GM13976 (cell line): ENCODE measurements around the gene ITPR2.
"Not testable (repeated sequence)": the region's sequence is repeated elsewhere in the genome, so short reads cannot be mapped to it uniquely, and the experiment has no call there.

Experiments used
- DNase-seq: peaks from one replicate; pipeline ENCODE4 v3.0.0; 2012; ENCODE audit warnings: low spot score
- in situ Hi-C: fragments of 300-500 bp; cut with MboI; formaldehyde crosslinking; loops from one replicate; pipeline ENCODE4 v1.12.0; 2022; ENCODE audit warnings: low sequenced_read_pairs, mixed read lengths, inconsistent platforms; ENCODE audit not compliant: unreplicated experiment
- TF ChIP-seq, protein P1 (sequence below): IDR thresholded peaks from 2 replicates; pipeline ENCODE4 v1.5.1; 2012; ENCODE audit warnings: borderline replicate concordance, mild to moderate bottlenecking; ENCODE audit not compliant: insufficient read depth; ENCODE audit errors: extremely low read depth, missing control alignments, control extremely low read depth

The ITPR2 gene

DNA sequence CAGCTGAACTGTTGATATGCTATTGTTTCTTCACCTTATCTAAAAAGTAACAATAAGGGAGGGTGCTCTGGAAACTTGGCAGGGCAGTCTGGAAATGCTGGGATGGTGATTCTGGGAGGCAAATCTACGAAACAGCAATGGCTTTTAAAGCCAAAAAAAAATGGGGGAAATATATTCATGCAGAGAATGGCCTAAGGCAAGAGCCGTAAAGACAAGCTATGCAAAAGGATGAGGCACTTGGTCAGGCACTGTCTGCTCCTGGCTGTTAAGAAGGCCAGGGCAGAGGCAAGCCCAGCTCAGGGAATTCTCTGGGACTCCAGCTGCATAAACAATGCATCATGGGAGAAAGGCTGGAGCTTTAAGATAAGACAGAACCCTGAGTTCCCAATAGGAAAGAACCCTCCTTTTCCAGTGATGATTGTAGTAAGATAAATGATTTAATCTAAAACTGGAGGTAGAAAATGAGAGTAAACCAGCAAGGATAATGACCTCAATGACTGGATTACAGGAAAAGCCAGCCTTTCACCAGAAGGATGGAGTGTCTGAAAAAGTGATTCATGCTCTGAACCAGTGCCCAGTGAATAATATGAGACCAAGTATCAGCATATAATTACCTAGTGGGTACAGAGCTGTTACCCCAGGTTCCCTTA, 46.0 kb downstream of the ITPR2 start:
- DNase-seq = no peak
- in situ Hi-C loops = no loop called here
- TF ChIP-seq, protein P1, sequence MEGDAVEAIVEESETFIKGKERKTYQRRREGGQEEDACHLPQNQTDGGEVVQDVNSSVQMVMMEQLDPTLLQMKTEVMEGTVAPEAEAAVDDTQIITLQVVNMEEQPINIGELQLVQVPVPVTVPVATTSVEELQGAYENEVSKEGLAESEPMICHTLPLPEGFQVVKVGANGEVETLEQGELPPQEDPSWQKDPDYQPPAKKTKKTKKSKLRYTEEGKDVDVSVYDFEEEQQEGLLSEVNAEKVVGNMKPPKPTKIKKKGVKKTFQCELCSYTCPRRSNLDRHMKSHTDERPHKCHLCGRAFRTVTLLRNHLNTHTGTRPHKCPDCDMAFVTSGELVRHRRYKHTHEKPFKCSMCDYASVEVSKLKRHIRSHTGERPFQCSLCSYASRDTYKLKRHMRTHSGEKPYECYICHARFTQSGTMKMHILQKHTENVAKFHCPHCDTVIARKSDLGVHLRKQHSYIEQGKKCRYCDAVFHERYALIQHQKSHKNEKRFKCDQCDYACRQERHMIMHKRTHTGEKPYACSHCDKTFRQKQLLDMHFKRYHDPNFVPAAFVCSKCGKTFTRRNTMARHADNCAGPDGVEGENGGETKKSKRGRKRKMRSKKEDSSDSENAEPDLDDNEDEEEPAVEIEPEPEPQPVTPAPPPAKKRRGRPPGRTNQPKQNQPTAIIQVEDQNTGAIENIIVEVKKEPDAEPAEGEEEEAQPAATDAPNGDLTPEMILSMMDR = no peak

DNA sequence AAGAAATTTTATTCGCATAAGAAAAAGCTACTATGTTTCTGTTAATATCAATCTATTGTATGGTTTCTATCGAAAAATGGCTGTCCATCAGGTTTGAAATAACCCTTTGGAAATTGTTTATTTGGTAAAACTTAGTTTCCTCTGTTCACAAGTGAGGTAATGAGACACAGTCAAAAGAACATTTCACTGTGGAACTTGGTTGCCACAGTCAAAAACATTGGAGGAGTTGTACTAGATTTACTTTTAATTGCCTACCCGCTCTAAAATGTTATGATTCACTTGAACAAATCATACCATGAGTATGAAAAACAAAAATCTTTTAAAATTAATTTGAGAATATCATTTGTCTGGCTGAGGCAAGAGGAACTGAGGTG, 46.5 kb downstream of the ITPR2 start:
- DNase-seq = no peak
- TF ChIP-seq, protein P1 = no peak
- in situ Hi-C loops = no loop called here

DNA sequence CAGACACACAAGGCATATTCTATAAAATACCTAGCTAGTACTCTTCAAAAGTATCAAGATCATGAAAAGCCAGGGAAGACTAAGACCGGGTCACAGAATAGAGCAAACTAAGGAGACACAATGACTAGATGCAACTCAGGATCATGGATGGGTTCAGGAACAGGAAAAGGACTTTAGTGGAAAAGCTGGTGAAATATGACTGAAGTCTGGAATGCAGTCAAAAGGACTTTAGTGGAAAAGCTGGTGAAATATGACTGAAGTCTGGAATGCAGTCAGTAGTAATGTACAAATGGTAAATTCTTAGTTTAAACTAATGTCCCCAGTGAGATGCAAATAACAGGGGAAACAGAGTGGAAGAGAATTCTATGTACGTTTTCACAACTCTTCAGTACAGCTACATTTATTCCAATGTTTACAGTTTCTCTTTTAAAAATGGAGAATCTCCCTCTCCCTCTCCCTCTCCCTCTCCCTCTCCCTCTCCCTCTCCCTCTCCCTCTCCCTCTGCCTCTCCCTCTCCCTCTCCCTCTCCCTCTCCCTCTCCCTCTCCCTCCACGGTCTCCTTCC, 49.1 kb downstream of the ITPR2 start:
- in situ Hi-C loops, DNase-seq: not testable (repeated sequence)

DNA sequence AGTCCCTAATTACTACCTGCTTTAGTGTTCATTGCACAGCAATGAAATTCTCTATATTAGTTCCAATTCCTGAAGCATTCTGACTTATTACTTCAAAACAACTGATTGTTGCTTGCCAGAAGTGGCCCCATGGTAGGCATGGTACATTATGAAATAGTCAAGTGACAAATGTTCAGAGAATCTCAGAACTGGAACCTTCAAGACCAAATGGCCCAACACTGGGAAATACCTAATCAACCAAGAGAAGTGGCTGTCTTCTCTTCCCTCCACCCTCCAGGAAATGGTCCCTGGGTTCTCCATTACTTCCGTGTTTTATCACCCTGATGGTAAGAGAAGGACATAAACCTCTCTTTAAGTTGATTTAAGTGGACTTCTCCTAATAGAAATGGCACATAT, 49.9 kb downstream of the ITPR2 start:
- TF ChIP-seq, protein P1 = no peak
- in situ Hi-C loops = no loop called here
- no peak for DNase-seq

DNA sequence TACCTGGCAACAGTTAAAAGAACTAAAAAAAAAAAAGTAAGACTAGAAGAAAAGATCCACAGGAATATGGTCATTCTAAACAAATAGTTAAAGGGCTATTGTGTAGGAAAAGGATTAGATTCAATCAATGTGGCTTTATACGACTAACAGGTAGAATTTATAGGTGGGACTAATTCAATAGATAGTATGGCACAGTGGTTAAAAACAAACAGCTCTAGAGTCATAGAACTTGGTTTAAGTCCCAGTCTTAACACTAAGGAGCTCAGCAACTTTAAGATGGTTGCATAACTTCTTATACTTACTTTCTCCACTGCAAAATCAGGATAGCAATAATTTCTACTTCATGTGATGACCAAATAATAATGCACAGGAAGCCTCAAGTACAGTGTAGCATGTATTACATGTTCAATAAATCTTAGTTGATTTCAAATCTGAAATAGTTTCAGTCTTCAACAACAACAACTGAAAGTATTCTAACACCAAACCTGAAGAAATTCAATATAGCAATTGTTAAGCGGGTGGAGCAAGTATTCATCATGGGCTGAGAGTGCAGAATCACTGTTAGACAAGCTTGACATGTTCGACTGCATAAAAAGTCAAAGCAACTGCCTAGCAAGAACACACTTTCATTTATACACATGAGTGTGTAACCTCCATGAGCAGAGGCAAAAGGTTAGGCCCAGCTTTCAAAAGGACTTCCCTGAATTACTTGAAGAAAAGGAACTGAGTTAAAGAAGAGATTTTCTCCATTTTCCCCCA, 50.4 kb downstream of the ITPR2 start:
- in situ Hi-C loops = no loop called here
- DNase-seq = no peak
- TF ChIP-seq, protein P1 = no peak

DNA sequence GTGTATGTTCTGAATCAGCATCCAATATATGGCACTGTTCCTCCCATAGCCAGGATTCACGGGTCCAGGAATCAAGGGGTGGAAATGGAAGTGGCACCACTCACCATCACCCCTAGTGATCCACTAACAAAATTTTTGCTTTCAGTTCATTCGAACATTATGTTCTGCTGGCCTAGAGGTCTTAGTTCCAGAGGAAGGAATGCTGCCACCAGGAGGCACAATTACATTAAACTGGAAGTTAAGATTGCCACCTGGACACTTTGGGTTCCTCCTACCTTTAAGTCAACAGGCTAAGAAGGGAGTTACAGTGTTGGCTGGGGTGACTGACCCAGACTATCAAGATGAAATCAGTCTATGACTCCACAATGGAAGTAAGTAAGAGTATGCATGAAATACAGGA, 52.3 kb downstream of the ITPR2 start:
- in situ Hi-C loops, DNase-seq: not testable (repeated sequence)

DNA sequence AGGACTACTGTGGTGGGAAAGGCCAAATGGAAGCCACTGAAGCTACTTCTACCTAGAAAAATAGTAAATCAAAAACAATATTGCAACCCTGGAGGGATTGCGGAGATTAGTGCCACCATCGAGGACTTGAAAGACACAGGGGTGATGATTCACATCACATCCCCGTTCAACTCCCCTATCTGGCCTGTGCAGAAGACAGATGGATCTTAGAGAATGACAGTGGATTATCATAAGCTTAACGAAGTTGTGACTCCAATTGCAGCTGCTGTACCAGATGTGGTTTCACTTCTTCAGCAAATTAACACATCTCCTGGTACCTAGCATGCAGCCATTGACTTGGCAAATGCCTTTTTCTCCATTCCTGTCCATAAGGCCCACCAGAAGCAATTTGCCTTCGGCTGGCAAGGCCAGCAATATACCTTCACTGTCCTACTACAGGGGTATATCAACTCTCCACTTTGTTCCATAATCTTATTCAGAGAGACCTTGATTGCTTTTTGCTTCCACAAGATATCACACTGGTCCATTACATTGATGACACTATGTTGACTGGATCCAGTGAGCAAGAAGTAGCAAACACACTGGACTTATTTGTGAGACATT, 54.7 kb downstream of the ITPR2 start:
- in situ Hi-C loops, DNase-seq: not testable (repeated sequence)

DNA sequence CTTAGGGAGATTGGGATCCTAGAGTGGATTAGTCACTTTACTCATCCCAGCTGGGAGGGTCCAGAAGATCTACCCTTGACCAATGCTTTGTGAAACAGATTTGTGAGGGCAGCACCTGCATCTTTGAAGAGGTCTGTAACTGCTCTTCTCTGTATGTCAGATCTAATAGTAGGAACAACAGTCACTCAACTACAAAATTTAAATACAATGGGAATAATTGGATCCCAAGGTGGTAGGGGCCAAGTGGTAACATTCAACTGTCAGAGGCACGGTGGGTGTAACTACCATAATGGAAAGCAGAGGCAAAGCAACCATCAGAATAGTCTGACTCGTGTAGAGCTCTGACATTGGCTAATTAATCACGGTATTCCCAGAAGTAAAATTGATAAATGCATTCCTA, 55.8 kb downstream of the ITPR2 start:
- no peak for DNase-seq
- TF ChIP-seq, protein P1 = no peak
- in situ Hi-C loops = no loop called here

DNA sequence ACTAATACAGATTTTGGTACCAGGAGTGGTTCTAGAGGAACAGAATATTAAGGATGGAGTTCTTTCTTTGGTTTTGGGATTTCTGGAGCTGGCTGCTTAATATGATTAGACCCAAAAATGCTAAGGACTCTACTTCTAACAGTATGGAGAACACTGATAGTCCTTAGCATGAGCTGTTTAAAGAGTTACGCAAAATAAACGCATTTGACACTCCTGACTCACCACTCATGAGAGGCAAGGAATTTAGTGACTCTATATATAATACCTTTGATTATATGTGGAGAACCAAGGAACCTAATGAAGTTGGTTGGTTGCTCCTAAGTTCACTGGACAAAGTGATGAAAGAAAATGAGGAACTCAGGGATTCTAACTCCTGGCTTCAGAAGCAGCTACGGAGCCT, 57.0 kb downstream of the ITPR2 start:
- DNase-seq, in situ Hi-C loops: not testable (repeated sequence)
